Stimulated activated CD4-positive, alpha-beta T cell treated with anti-CD3 and anti-CD28 coated beads, TNF-alpha, amount 100 ng/mL, for 48 hours (primary cell): Measurements from ENCODE around the gene SUPT16H.
"Not testable (repeated sequence)": the region's sequence is repeated elsewhere in the genome, so short reads cannot be mapped to it uniquely, and the experiment has no call there.

Experiments
- DNase-seq, 3 donors: peaks; one replicate each; pipeline ENCODE4 v3.0.0-alpha.2; 2020; ENCODE audit warnings: low read depth in 3 of 3

Gene SUPT16H

DNA sequence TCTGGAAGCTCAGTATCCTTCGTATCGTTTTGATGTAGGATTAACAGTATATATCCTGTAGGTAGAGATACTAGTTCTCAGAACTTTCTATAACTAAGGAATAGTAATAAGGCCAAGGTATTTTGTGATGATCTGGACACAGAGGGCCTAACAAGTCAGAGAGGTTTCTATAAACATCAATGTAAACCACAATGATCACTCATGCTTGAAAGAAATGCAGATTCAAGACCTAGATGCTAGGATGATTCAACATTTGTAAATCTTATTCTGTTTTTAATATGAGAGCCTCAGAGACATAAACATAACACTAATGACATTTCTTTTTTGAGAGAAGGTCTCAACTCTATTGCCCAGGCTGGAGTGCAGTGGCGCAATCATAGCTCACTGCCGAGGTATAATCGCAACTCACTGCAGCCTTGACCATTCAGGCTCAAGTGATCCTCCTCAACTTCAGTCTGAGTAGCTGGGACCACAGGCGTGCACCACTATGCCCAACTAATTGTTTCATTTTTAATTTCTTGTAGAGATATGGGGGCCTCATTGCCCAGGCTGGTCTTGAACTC is 16.2 kb downstream of the SUPT16H start:
- no peak for DNase-seq

GRCh38 chr14:21356511-21356910 is 27.3 kb downstream of the SUPT16H start:
- no peak for DNase-seq

DNA sequence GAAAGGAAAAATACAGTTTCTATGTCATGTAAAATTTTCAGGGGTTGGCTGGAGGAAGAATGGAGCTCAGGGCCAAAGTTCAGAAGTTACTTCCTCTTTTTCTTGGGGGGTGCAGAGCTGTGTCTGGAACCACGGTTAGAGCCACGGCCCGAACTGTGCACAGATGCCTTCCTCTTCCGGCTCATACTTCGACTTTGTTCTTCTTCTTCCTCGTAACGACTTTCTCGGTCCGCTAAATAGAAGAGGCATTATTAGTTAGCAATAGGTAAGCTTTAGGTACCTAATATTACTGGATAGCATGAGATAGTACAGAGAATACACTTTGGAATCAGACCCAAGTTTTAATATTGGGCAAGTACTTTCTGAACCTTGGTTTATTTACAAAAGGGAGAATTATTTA is 31.2 kb downstream of the SUPT16H start:
- no peak for DNase-seq

DNA sequence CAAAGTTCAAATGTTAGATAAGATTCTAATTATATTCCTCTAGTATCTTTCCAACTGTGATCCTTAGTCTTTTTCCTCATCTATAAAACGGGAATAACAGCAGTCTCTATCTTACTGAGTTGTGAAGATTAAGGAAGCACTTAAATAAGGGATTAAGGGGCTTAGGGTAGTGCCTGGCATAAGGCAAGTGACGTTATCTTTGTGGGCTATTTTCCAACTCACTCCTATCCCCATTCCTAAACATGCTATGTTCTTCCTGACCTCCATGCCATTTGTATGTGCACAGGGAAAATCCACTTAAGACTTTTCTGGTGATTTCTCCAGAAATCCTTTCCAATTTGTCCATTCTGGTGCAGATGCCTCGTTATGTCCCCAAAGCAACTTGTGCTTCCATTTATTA is 33.3 kb downstream of the SUPT16H start:
- no peak for DNase-seq

GRCh38 chr14:21347201-21347600 is 36.6 kb downstream of the SUPT16H start:
- DNase-seq, result no peak

- no peak for DNase-seq
Measured at GRCh38 chr14:21346532-21347135, 37.2 kb downstream of the SUPT16H start.

DNA sequence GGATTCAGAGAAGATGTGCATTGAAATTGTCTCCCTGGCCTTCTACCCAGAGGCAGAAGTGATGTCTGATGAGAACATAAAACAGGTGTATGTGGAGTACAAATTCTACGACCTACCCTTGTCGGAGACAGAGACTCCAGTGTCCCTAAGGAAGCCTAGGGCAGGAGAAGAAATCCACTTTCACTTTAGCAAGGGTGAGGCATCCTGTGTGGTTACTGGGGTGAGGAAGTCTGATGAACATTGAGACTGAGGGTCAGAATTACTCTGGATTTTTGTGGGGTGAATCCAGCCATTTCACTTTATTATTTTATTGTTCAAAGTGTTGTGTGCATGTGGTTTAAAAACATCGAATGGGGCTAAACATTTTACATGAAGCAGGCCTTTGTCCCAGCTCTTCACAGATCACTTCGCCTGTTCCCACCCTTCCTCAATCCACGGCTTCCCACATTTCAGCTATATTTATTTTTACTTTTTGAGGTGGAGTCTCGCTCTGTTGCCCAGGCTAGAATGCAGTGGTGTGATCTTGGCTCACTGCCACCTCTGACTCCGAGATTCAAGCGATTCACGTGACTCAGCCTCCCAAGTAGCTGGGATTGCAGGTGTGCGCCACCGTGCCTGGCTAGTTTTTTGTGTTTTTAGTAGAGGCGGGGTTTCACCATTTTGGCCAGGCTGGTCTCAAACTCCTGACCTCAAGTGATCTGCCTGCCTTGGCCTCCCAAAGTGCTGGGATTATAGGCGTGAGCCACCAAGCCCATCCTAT is 40.6 kb downstream of the SUPT16H start:
- DNase-seq, result no peak

DNA sequence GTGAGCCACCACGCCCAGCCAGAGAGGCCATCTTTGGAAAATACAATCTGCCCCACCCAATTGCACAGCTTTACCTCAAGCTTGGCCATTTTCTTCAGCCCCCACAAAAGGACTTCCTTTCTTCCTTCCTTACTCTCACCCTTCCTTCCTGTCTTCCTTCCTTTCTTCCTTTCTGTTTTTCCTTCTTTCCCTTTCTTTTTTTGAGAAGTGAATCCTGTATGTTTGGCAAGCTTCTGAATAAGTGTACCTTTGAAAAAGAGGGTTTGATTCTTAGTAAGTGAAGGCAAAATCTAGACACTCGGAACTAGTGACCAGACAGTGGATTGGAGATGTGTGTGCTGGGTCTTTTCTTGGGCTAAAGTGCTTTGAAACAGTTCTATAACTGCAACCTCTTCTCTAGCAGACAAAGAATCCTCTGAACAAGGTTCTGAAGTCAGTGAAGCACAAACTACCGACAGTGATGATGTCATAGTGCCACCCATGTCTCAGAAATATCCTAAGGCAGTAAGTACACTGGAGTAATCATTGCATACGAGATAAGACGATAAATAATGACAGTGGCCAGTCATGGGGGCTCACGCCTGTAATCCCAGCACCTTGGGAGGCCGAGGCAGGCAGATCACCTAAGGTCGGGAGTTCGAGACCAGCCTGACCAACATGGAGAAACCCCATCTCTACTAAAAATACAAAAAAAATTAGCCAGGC is 49.5 kb downstream of the SUPT16H start:
- no peak for DNase-seq

- DNase-seq, result no peak
Measured at GRCh38 chr14:21332950-21333349, 50.9 kb downstream of the SUPT16H start.

DNA sequence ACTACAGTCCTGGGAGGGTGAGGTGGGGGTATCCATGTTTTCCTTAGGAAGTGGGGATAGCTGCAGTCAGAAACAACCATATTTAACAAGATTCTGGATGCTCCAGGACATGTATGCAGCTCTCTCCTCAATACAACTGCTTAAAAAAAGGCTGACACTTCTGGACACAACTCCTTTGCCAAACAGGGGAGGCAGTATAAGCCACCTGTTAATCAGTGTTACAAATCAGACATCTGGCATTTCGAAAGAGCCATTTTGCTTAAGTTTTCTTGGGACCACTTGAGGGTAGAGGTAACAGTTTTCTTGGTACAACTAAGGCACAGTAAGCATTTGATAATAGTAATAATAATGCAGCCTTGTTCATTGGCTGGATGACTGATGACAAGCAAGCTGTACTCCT is 56.8 kb downstream of the SUPT16H start:
- DNase-seq, result no peak

- no peak for DNase-seq
Measured at GRCh38 chr14:21322716-21323115, 61.1 kb downstream of the SUPT16H start.

GRCh38 chr14:21320913-21321312 is 62.9 kb downstream of the SUPT16H start:
- DNase-seq, result no peak

- DNase-seq, result no peak
Measured at GRCh38 chr14:21317398-21317797, 66.4 kb downstream of the SUPT16H start.

DNA sequence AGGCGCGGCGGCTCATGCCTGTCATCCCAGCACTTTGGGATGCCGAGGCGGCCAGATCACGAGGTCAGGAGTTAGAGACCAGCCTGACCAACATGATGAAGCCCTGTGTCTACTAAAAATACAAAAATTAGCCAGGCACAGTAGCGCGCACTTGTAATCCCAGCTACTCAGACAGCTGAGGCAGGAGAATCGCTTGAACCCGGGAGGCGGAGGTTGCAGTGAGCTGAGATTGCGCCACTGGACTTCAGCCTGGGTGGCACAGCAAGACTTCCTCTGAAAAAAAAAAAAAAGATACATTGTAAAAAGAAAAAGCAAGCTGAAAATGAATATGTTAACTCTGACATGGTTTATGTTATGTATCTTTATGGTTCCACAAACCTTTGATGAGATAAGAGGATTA is 70.3 kb downstream of the SUPT16H start:
- no peak for DNase-seq

- no peak for DNase-seq
Measured at GRCh38 chr14:21311614-21312013, 72.2 kb downstream of the SUPT16H start.

DNA sequence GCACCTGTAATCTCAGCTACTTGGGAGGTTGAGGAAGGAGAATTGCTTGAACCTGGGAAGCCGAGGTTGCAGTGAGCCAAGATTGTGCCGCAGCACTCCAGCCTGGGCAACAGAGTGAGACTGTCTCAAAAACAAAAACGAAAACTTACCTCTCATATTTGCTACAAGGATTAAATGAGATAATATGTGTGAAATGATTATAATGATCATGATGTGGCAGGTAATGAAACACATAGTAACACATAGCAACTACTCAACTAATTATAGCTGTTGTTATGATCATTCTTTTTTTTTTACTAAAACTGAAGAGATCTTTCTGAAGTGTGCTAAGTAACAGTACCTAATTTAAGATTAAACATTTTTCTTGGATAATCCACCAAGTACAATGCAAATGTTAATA is 73.9 kb downstream of the SUPT16H start:
- no peak for DNase-seq

DNA sequence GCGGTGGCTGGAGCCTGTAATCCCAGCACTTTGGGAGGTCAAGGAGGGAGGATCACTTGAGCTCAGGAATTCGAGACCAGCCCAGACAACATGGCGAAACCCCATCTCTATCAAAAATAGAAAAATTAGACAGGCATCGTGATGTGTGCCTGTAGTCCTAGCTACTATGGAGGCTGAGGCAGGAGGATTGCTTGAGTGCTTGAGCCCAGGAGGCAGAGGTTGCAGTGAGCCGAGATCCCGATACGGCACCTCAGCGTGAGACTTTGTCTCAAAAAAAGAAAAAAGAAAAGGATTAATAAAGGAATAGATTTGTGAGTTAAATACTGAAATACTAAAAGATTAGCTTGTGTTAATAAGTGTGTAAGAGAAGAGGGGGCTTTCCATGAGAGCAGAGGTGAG is 74.6 kb downstream of the SUPT16H start:
- DNase-seq, result no peak

GRCh38 chr14:21308479-21309237 is 75.2 kb downstream of the SUPT16H start:
- peak; percentile 66 to 83 (median 66) for DNase-seq

GRCh38 chr14:21308132-21308478 is 75.7 kb downstream of the SUPT16H start:
- DNase-seq, result no peak

GRCh38 chr14:21307637-21308036 is 76.2 kb downstream of the SUPT16H start:
- no peak for DNase-seq

DNA sequence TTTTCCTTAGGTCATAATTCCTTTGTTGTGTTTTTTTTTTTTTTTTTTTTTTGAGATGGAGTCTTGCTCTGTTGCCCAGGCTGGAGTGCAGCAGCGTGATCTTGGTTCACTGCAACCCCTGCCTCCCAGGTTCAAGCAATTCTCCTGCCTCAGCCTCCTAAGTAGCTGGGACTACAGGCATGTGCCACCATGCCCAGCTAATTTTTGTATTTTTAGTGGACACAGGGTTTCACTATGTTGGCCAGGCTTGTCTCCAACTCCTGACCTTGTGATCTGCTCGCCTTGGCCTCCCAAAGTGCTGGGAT is 81.0 kb downstream of the SUPT16H start:
- not testable (repeated sequence) for DNase-seq
